Measurements from ENCODE around the gene ADAM22. TPM values are rescaled to one million over a fixed set of nuclear protein-coding genes. Genes with fewer than 3 reads are reported as not detected.

The ADAM22 gene
- total and polyA plus RNA-seq, 4 donors, result 0.04 to 0.61 (median 0.15) TPM

- 34% methylated on average over 27 of the region's 27 CpGs for WGBS
- Histone ChIP-seq H3K4me1 (ENCODE audit: control insufficient read depth in 4 of 4, insufficient read depth in 4 of 4, low read length in 3 of 4) (peaks cover 4 to 27% (median 9%) of the 10 kb centered on the region in 4 donors), H3K27ac (ENCODE audit: low read depth in 1 of 2, low read length in 2 of 2) (peak overlapping the region in 1 of 2 donors; percentile 35), H3K4me3 (ENCODE audit: low read depth in 1 of 3, low read length in 3 of 3) (peak overlapping the region; percentile 49 to 92 (median 92)), H3K36me3 (ENCODE audit: control insufficient read depth in 4 of 4, insufficient read depth in 3 of 4, low read depth in 1 of 4, low read length in 3 of 4) (peaks cover 2 to 16% (median 8%) of the 10 kb centered on the region in 4 donors), H3K27me3 (ENCODE audit: control insufficient read depth in 4 of 4, insufficient read depth in 4 of 4, low read length in 3 of 4) (no peaks in the 10 kb centered on the region), H3K9me3 (ENCODE audit: control insufficient read depth in 4 of 4, low read length in 3 of 4) (no peaks in the 10 kb centered on the region), H3K9ac (ENCODE audit: low read depth in 1 of 2, low read length in 2 of 2) (peak overlapping the region; percentile 2 to 59)
- peak; percentile 56 for DNase-seq (ENCODE audit: low spot score)
- no peak for TF ChIP-seq REST (IDR thresholded peaks at IDR 0.05)
Measured at GRCh38 chr7:88218836-88219605, 285.0 kb downstream of the ADAM22 start.

GRCh38 chr7:88219781-88220747, 286.0 kb downstream of the ADAM22 start, which contains the start of gene SRI:
Gene SRI (minus strand): TSS chr7:88220038. CDS start chr7:88220026, 12 bp downstream.
- WGBS, result under 1% methylated on average over 75 of the region's 75 CpGs
- peaks cover 4 to 27% (median 9%) of the 10 kb centered on the region in 4 donors for H3K4me1 ChIP-seq (ENCODE audit: control insufficient read depth in 4 of 4, insufficient read depth in 4 of 4, low read length in 3 of 4)
- H3K27me3 ChIP-seq (ENCODE audit: control insufficient read depth in 4 of 4, insufficient read depth in 4 of 4, low read length in 3 of 4), result no peaks in the 10 kb centered on the region
- H3K9ac ChIP-seq (ENCODE audit: low read depth in 1 of 2, low read length in 2 of 2), result peak within 1 kb of the TSS; percentile 45 to 88
- H3K27ac ChIP-seq (ENCODE audit: low read depth in 1 of 2, low read length in 2 of 2), result peak within 1 kb of the TSS; percentile 89 to 97
- no peak for TF ChIP-seq NR2F2 (IDR thresholded peaks at IDR 0.05)
- TF ChIP-seq JUND (IDR thresholded peaks at IDR 0.05), result no peak
- peak; percentile 49 for TF ChIP-seq YY1 (IDR thresholded peaks at IDR 0.05)
- no peak for TF ChIP-seq HNF4G (IDR thresholded peaks at IDR 0.05)
- no peak for TF ChIP-seq FOXA2 (IDR thresholded peaks at IDR 0.05)
- TF ChIP-seq HNF4A (conservative IDR thresholded peaks at IDR 0.05), result peak in 1 of 2 donors; percentile 22
- TF ChIP-seq GABPA (IDR thresholded peaks at IDR 0.05 in 1 of 2, conservative IDR thresholded peaks at IDR 0.05 in 1 of 2), result no peak
- peak; percentile 41 for TF ChIP-seq SP1 (IDR thresholded peaks at IDR 0.05)
- TF ChIP-seq FOXA1 (IDR thresholded peaks at IDR 0.05), result no peak
- peak; percentile 28 for TF ChIP-seq MAX (IDR thresholded peaks at IDR 0.05)
- TF ChIP-seq EGR1 (IDR thresholded peaks at IDR 0.05; ENCODE audit: low read depth in 2 of 2), result no peak
- TF ChIP-seq REST (IDR thresholded peaks at IDR 0.05), result no peak
- TF ChIP-seq ZBTB33 (IDR thresholded peaks at IDR 0.05), result no peak
- TF ChIP-seq ATF3 (IDR thresholded peaks at IDR 0.05), result no peak
- TF ChIP-seq CTCF (IDR thresholded peaks at IDR 0.05; ENCODE audit: low read depth, low read length, missing input control), result peak; percentile 85
- peak; percentile 39 to 46 for TF ChIP-seq RXRA (IDR thresholded peaks at IDR 0.05)
- peak; percentile 18 to 20 for TF ChIP-seq RAD21 (IDR thresholded peaks at IDR 0.05)
- TF ChIP-seq TAF1 (conservative IDR thresholded peaks at IDR 0.05), result no peak
- peak; percentile 92 for DNase-seq (ENCODE audit: low spot score)
- H3K36me3 ChIP-seq (ENCODE audit: control insufficient read depth in 4 of 4, insufficient read depth in 3 of 4, low read depth in 1 of 4, low read length in 3 of 4), result peaks cover 0 to 12% (median 6%) of the 10 kb centered on the region in 4 donors
- H3K4me3 ChIP-seq (ENCODE audit: low read depth in 1 of 3, low read length in 3 of 3), result peak within 1 kb of the TSS; percentile 49 to 92 (median 92)
- no peaks in the 10 kb centered on the region for H3K9me3 ChIP-seq (ENCODE audit: control insufficient read depth in 4 of 4, low read length in 3 of 4)

All from liver (tissue), 9 donors.